GM12891 (cell line): Measurements from ENCODE around the gene TMEM119.

Source experiments
- POLR2AphosphoS5 ChIP-seq: IDR thresholded peaks from 2 replicates; pipeline ENCODE4 v1.6.1; 2011; ENCODE audit warnings: low read depth, low read length, control low read depth
- TAF1 ChIP-seq: IDR thresholded peaks from 2 replicates; pipeline ENCODE4 v1.6.1; 2011; ENCODE audit warnings: low read depth, low read length, control low read depth

DNA sequence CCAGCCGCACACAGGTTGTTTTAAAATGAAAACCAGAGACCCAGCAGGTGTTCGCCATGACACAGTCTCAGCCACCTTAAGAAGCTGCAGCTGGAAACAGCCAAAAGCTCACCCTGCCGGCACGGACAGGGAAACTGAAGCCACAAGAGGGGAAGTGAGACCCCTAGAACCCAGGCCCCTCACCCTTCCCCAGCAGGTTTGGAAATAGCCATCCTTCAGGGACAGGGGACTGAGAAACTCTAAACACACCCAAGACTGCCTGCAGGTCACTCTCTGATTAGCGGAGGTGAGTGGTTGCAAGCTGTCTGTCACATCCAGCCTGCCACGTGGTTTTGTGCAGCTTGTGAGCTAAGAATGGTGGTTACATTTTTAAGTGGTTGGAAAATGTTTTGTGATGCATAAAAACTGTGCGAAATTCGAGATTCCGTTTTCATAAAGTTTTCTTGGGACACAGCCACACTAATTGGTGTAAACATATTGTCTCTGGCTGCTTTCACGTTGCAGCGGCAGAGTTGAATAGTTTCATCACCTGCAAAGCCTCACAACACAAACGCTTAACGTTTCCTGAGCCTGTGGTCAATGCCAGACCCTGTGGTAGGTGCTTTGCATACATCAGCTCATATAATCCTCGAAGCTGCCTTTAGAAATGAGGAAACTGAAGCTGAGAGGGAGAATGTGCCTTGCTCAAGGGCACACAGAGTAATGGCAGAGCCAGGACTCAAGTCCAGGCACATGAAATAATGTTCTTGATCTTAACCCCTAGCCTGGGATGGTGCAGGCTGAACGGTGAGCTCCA, 37.5 kb upstream of the TMEM119 start:
- TF ChIP-seq TAF1 (0 out of 2 replicates have a peak, but pooled peaks have one; percentile 59), POLR2AphosphoS5 (peak; percentile 93)
